SU-DHL-6 (cell line): ENCODE measurements around the gene GPN3.
"Not testable (repeated sequence)": the region's sequence is repeated elsewhere in the genome, so short reads cannot be mapped to it uniquely, and the experiment has no call there.

Experiments
- H2AFZ ChIP-seq: fragments of 200-600 bp; sonication (generic); 2 replicates; pipeline ENCODE4 v1.6.1; 2014; ENCODE audit warnings: low read depth, mild to moderate bottlenecking, moderate library complexity, mixed read lengths, antibody characterized with exemption, low read length; ENCODE audit not compliant: severe bottlenecking
- H3F3A ChIP-seq: fragments of 200-600 bp; shearing (Covaris generic); 2 replicates; pipeline ENCODE4 v1.6.0; 2016; ENCODE audit warnings: antibody characterized with exemption, mild to moderate bottlenecking; ENCODE audit not compliant: insufficient read depth
- H3K27ac ChIP-seq: fragments of 200-600 bp; sonication (generic); 2 replicates; pipeline ENCODE4 v1.5.1; 2016; ENCODE audit warnings: low read depth, mild to moderate bottlenecking, low read length, moderate library complexity, mixed read lengths
- H3K27me3 ChIP-seq: fragments of 200-600 bp; sonication (generic), shearing (Covaris generic); 2 replicates; pipeline ENCODE4 v1.6.0; 2014; ENCODE audit warnings: mild to moderate bottlenecking, low read length
- H3K36me3 ChIP-seq: fragments of 200-600 bp; sonication (generic); 2 replicates; pipeline ENCODE4 v1.6.1; 2014; ENCODE audit warnings: mild to moderate bottlenecking, low read length, mixed read lengths
- H3K4me2 ChIP-seq: fragments of 300-600, 200-600 bp; shearing (Covaris generic), sonication (generic); 2 replicates; pipeline ENCODE4 v1.6.0; 2014; ENCODE audit warnings: low read length, low read depth, mild to moderate bottlenecking; ENCODE audit not compliant: poor library complexity, severe bottlenecking
- H3K4me3 ChIP-seq: fragments of 200-600 bp; sonication (generic); 2 replicates; pipeline ENCODE4 v1.5.1; 2014; ENCODE audit warnings: antibody characterized with exemption, low read length, mild to moderate bottlenecking, mixed read lengths; ENCODE audit not compliant: insufficient read depth, poor library complexity, severe bottlenecking
- H3K79me2 ChIP-seq: fragments of 200-600 bp; sonication (generic); 2 replicates; pipeline ENCODE4 v1.6.1; 2014; ENCODE audit warnings: mild to moderate bottlenecking, low read length, moderate library complexity; ENCODE audit not compliant: insufficient read depth
- H3K9ac ChIP-seq: fragments of 200-600 bp; sonication (generic); 2 replicates; pipeline ENCODE4 v1.7.0; 2014; ENCODE audit warnings: mild to moderate bottlenecking, low read length
- H3K9me2 ChIP-seq: fragments of 200-600 bp; sonication (generic); replicated peaks from 2 replicates; pipeline ENCODE4 v1.6.1; 2014; ENCODE audit warnings: low read length; ENCODE audit not compliant: insufficient read depth
- H3K9me3 ChIP-seq: fragments of 200-600 bp; sonication (generic); 2 replicates; pipeline ENCODE4 v1.6.1; 2014; ENCODE audit warnings: low read length, mixed read lengths; ENCODE audit not compliant: insufficient read depth
- H4K20me1 ChIP-seq: fragments of 200-600 bp; sonication (generic); 2 replicates; pipeline ENCODE4 v1.6.1; 2014; ENCODE audit warnings: low read depth, mild to moderate bottlenecking, antibody characterized with exemption, low read length, moderate library complexity, mixed read lengths
- EZH2phosphoT487 ChIP-seq: fragments of 200-600 bp; sonication (generic), shearing (Covaris generic); conservative IDR thresholded peaks from 2 replicates; pipeline ENCODE4 v1.6.1; 2018; ENCODE audit warnings: mild to moderate bottlenecking, antibody characterized with exemption, low read length, moderate library complexity, mixed read lengths
- TF ChIP-seq, protein P1 (sequence below): fragments of 200-600 bp; sonication (generic); IDR thresholded peaks from one replicate; pipeline ENCODE4 v1.5.1; 2017; ENCODE audit warnings: antibody characterized with exemption, mild to moderate bottlenecking, low read length, moderate library complexity; ENCODE audit not compliant: insufficient read depth, poor library complexity, severe bottlenecking

The GPN3 gene

DNA sequence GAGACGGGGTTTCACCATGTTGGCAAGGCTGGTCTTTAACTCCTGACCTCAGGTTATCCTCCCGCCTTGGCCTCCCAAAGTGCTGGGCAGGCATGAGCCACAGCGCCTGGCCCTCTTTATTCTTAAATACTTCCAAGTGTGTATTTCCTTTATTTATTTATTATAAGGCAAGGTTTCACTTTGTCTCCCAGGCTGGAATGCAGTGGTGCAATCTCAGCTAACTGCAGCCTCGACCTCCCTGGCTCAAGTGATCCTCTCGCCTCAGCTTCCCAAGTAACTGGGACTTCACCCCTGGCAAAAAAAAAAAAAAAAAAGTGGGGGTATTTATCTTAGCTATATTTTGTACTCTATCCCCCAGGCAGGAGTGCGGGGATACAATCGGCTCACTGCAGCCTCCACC, 7.4 kb upstream of the GPN3 start:
- H3K4me3 ChIP-seq, result no peak overlapping the region
- H3K9me2 ChIP-seq, result no peaks in the 10 kb centered on the region
- no peak overlapping the region for H3K27ac ChIP-seq
- H4K20me1 ChIP-seq, result no peaks in the 10 kb centered on the region
- peaks cover 30% of the 10 kb centered on the region for H3K79me2 ChIP-seq
- H2AFZ ChIP-seq, result no peak overlapping the region
- H3K9ac ChIP-seq, result no peak overlapping the region
- H3K36me3 ChIP-seq, result peaks cover 9% of the 10 kb centered on the region; the same call in 1 of the 2 replicates
- no peaks in the 10 kb centered on the region for H3K9me3 ChIP-seq
- TF ChIP-seq, protein P1, sequence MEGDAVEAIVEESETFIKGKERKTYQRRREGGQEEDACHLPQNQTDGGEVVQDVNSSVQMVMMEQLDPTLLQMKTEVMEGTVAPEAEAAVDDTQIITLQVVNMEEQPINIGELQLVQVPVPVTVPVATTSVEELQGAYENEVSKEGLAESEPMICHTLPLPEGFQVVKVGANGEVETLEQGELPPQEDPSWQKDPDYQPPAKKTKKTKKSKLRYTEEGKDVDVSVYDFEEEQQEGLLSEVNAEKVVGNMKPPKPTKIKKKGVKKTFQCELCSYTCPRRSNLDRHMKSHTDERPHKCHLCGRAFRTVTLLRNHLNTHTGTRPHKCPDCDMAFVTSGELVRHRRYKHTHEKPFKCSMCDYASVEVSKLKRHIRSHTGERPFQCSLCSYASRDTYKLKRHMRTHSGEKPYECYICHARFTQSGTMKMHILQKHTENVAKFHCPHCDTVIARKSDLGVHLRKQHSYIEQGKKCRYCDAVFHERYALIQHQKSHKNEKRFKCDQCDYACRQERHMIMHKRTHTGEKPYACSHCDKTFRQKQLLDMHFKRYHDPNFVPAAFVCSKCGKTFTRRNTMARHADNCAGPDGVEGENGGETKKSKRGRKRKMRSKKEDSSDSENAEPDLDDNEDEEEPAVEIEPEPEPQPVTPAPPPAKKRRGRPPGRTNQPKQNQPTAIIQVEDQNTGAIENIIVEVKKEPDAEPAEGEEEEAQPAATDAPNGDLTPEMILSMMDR, result no peak
- no peak for TF ChIP-seq EZH2phosphoT487
- H3K4me2 ChIP-seq, result no peak overlapping the region
- H3K27me3 ChIP-seq, result no peaks in the 10 kb centered on the region
- peaks cover 3% of the 10 kb centered on the region; the same call in 1 of the 2 replicates for H3F3A ChIP-seq

DNA sequence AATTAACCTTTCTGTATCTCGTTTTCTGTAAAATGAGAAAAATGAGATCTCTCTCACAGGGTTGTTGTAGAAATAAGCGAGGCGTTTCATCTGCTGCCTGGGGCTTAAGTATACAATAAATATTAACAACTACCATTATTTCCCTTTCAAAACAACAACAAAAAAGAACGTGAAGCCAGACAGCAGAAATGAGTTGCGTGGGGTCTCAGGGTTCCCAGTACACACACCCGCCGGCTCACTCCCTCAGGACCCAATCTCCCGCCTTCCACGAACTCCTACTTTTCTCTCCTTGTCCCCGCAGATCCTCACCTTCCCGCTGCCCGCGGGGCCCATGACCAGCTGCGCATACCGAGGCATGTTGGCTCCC, 227 bp downstream of the GPN3 start:
- peak overlapping the region; percentile 98 for H3K9ac ChIP-seq
- peaks cover 62% of the 10 kb centered on the region for H3K79me2 ChIP-seq
- no peaks in the 10 kb centered on the region for H4K20me1 ChIP-seq
- peaks cover 8% of the 10 kb centered on the region; the same call in 1 of the 2 replicates for H3F3A ChIP-seq
- peak overlapping the region; percentile 100 for H3K4me2 ChIP-seq
- H2AFZ ChIP-seq, result peak overlapping the region; percentile 63
- no peaks in the 10 kb centered on the region for H3K9me2 ChIP-seq
- no peaks in the 10 kb centered on the region for H3K36me3 ChIP-seq
- no peaks in the 10 kb centered on the region for H3K27me3 ChIP-seq
- TF ChIP-seq, protein P1, result no peak
- no peak for TF ChIP-seq EZH2phosphoT487
- H3K9me3 ChIP-seq, result no peaks in the 10 kb centered on the region
- H3K27ac ChIP-seq, result peak overlapping the region; percentile 88
- peak overlapping the region; percentile 100 for H3K4me3 ChIP-seq

DNA sequence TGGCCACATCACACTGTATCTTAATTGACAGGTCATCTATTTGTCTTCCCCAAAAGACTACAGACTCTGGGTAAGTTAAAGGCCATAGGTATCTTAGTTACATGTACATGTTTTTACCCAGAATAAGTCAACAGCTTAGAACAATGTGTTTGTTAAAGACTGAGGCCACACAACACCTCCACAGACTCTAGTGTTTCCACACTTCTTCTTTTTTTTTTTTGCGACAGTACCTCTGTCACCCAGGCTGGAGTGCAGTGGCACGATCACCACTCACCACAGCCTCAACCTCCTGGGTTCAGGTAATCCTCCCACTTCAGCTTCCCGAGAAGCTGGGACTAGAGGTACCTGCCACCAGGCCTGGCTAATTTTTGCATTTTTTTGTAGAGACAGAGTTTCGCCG, 1.3 kb downstream of the GPN3 start:
- H3K9ac ChIP-seq, result peak overlapping the region; percentile 98
- no peak overlapping the region for H3K27ac ChIP-seq
- TF ChIP-seq EZH2phosphoT487, result no peak
- TF ChIP-seq, protein P1, result no peak
- H3K36me3 ChIP-seq, result no peaks in the 10 kb centered on the region
- no peaks in the 10 kb centered on the region for H3K9me2 ChIP-seq
- H4K20me1 ChIP-seq, result no peaks in the 10 kb centered on the region
- H3K27me3 ChIP-seq, result no peaks in the 10 kb centered on the region
- H3K9me3 ChIP-seq, result no peaks in the 10 kb centered on the region
- peak overlapping the region; percentile 100 for H3K4me3 ChIP-seq
- peaks cover 56% of the 10 kb centered on the region for H3K79me2 ChIP-seq
- peaks cover 8% of the 10 kb centered on the region; the same call in 1 of the 2 replicates for H3F3A ChIP-seq
- H3K4me2 ChIP-seq, result peak overlapping the region; percentile 100
- H2AFZ ChIP-seq, result no peak overlapping the region

DNA sequence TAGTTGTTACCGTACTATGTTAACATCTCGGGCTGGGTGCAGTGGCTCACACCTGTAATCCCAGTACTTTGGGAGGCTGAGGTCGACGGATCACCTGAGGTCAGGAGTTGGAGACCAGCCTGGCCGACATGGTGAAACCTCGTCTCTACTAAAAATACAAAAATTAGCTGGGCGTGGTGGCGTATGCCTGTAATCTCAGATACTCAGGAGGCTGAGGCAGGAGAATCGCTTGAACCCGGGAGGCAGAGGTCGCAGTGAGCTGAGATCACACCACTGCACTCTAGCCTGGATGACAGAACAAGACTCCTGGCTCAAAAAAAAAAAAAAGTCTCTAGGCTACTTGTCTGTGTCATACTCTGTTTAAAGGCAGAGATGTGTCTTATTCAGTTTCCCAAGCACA, 2.3 kb downstream of the GPN3 start:
- not testable (repeated sequence) for H3K4me2 ChIP-seq, H3K9me2 ChIP-seq, H2AFZ ChIP-seq, H3K9me3 ChIP-seq, H3K4me3 ChIP-seq, H3K27me3 ChIP-seq, H3K36me3 ChIP-seq, H3K27ac ChIP-seq, H3K9ac ChIP-seq, H3F3A ChIP-seq, H4K20me1 ChIP-seq
- peaks cover 52% of the 10 kb centered on the region for H3K79me2 ChIP-seq
